Hepatocyte (in vitro differentiated cells): ENCODE measurements around the gene CDH6. TPM values are rescaled to one million over a fixed set of nuclear protein-coding genes. Genes with fewer than 3 reads are reported as not detected.

ENCODE experiments used
- DNase-seq: peaks from one replicate; pipeline ENCODE4 v3.0.0-alpha.2; 2016; ENCODE audit warnings: low spot score
- H2AFZ ChIP-seq: fragments of 200-600 bp; sonication (generic); 2 replicates; pipeline ENCODE4 v1.6.0; 2016; ENCODE audit warnings: antibody characterized with exemption, mild to moderate bottlenecking
- H3K27ac ChIP-seq: fragments of 200-600 bp; sonication (generic); 2 replicates; pipeline ENCODE4 v1.5.1; 2016; ENCODE audit warnings: mild to moderate bottlenecking
- H3K27me3 ChIP-seq: fragments of 200-600 bp; sonication (generic); 2 replicates; pipeline ENCODE4 v1.6.1; 2016
- H3K36me3 ChIP-seq: fragments of 200-600 bp; sonication (generic); replicated peaks from 2 replicates; pipeline ENCODE4 v1.5.1; 2016; ENCODE audit warnings: low read depth; ENCODE audit not compliant: insufficient read depth
- H3K4me1 ChIP-seq: fragments of 200-600 bp; sonication (generic); 2 replicates; pipeline ENCODE4 v1.5.1; 2016; ENCODE audit warnings: mild to moderate bottlenecking, moderate library complexity; ENCODE audit not compliant: insufficient read depth
- H3K4me2 ChIP-seq: fragments of 200-600 bp; sonication (generic); 2 replicates; pipeline ENCODE4 v1.6.0; 2016
- H3K4me3 ChIP-seq: fragments of 200-600 bp; sonication (generic); 2 replicates; pipeline ENCODE4 v1.5.1; 2016; ENCODE audit warnings: mild to moderate bottlenecking
- H3K79me2 ChIP-seq: fragments of 200-600 bp; sonication (generic); 2 replicates; pipeline ENCODE4 v1.6.0; 2017; ENCODE audit warnings: mild to moderate bottlenecking
- H3K9me2 ChIP-seq: fragments of 200-600 bp; sonication (generic); replicated peaks from 2 replicates; pipeline ENCODE4 v1.6.0; 2017; ENCODE audit warnings: mild to moderate bottlenecking; ENCODE audit not compliant: insufficient read depth
- H3K9me3 ChIP-seq: fragments of 200-600 bp; sonication (generic); 2 replicates; pipeline ENCODE4 v1.5.1; 2016; ENCODE audit warnings: low read depth, mild to moderate bottlenecking
- H4K20me1 ChIP-seq: fragments of 200-600 bp; sonication (generic); 2 replicates; pipeline ENCODE4 v1.6.0; 2016; ENCODE audit warnings: mild to moderate bottlenecking; ENCODE audit not compliant: insufficient read depth, poor library complexity, severe bottlenecking
- CTCF ChIP-seq: fragments of 200-600 bp; sonication (generic); IDR thresholded peaks from 2 replicates; pipeline ENCODE4 v1.5.1; 2016; ENCODE audit warnings: antibody characterized with exemption, mild to moderate bottlenecking; ENCODE audit not compliant: poor library complexity
- EZH2 ChIP-seq: fragments of 200-600 bp; sonication (generic); IDR thresholded peaks from 2 replicates; pipeline ENCODE4 v1.6.1; 2016; ENCODE audit warnings: antibody characterized with exemption, mild to moderate bottlenecking, borderline replicate concordance
- EZH2phosphoT487 ChIP-seq: fragments of 200-600 bp; sonication (generic); IDR thresholded peaks from one replicate; pipeline ENCODE4 v1.6.1; 2018; ENCODE audit warnings: antibody characterized with exemption, mild to moderate bottlenecking, low read depth, moderate library complexity; ENCODE audit not compliant: unreplicated experiment, severe bottlenecking
- WGBS: methylation state at CpG from one replicate; pipeline ENCODE4 v1.1.6; 2016; ENCODE audit warnings: low lambda C conversion rate; ENCODE audit errors: missing lambda C conversion rate; 5-methylcytosine and 5-hydroxymethylcytosine counted together
- polyA plus RNA-seq: library from polyadenylated mRNA; unstranded; fragments of >200 nt; fragmentation: Nextera tagmentation; extraction: Ambion mirVana; gene quantifications from 2 replicates; pipeline ENCODE4 v1.2.1, GENCODE V29; 2016
- total RNA-seq: library from RNA; depleted of rRNA; stranded (reverse); fragments of >200 nt; gene quantifications from 2 replicates; pipeline ENCODE4 v1.2.3, GENCODE V29; 2014

Gene CDH6
- total and polyA plus RNA-seq, 2 experiments from 2014 or later = 11.6 to 36.9 TPM

DNA sequence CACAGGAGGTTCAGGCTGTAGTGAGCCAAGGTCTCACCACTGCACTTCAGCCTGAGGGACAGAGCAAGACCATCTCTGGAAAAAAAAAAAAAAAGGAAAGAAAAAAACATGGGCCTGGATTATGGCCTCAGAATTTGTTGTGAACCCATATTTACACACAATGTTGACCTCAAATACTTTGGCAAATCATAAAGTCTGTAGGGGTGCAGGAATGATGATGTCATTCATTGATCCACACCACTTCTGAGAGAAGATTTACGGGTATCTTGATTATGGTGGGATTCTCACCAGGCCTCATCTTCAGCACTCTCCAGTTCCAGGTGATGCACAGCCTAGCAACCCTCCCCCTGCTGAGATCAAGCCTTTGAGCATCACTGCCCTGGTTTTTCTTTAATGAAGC lies 156.9 kb downstream of the CDH6 start:
- H3K4me2 ChIP-seq = no peak overlapping the region
- H3K4me3 ChIP-seq = no peak overlapping the region
- H3K27ac ChIP-seq = no peak overlapping the region
- H3K36me3 ChIP-seq = no peaks in the 10 kb centered on the region
- H3K79me2 ChIP-seq = no peaks in the 10 kb centered on the region
- no peaks in the 10 kb centered on the region for H3K27me3 ChIP-seq
- no peaks in the 10 kb centered on the region for H4K20me1 ChIP-seq
- 93% methylated on average over 1 of the region's 1 CpG for WGBS
- DNase-seq = no peak
- H3K9me2 ChIP-seq = no peaks in the 10 kb centered on the region
- no peaks in the 10 kb centered on the region for H3K4me1 ChIP-seq
- TF ChIP-seq EZH2 (no peak), EZH2phosphoT487 (no peak), CTCF (no peak)
- H2AFZ ChIP-seq = no peak overlapping the region
- H3K9me3 ChIP-seq = no peaks in the 10 kb centered on the region

DNA sequence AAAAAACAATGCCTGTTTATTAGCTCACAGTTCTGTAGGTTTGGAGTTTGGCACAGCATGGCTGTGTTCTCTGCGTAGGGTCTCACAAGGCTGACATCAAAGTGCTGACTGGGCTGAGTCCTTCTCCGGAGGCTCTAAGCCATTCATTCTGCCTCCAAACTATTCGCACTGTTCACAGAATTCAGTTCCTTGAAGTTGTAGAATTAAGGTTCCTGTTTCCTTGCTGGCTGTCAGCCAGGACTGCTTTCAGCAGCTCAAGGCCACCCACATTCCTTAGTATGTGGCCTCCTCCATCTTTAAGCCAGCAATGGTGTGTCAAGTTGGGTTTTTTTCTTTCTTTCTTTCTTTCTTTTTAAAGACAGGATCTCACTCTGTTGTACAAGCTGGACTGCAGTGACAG lies 161.9 kb downstream of the CDH6 start:
- Histone ChIP-seq H4K20me1 (no peaks in the 10 kb centered on the region), H3K4me3 (no peak overlapping the region), H3K27me3 (no peaks in the 10 kb centered on the region), H3K4me1 (no peaks in the 10 kb centered on the region), H3K9me3 (no peaks in the 10 kb centered on the region), H3K79me2 (no peaks in the 10 kb centered on the region), H2AFZ (no peak overlapping the region), H3K36me3 (no peaks in the 10 kb centered on the region), H3K4me2 (no peak overlapping the region), H3K9me2 (no peaks in the 10 kb centered on the region), H3K27ac (no peak overlapping the region)
- no peak for DNase-seq
- WGBS = 60% methylated on average over 3 of the region's 3 CpGs
- TF ChIP-seq EZH2phosphoT487 (no peak), CTCF (no peak), EZH2 (no peak)

- no peak for DNase-seq
- Histone ChIP-seq H3K4me1 (no peaks in the 10 kb centered on the region), H3K27ac (no peak overlapping the region), H3K9me3 (no peaks in the 10 kb centered on the region), H4K20me1 (no peaks in the 10 kb centered on the region), H3K4me3 (no peak overlapping the region), H3K79me2 (no peaks in the 10 kb centered on the region), H3K27me3 (no peaks in the 10 kb centered on the region), H3K9me2 (no peaks in the 10 kb centered on the region), H3K36me3 (no peaks in the 10 kb centered on the region), H3K4me2 (no peak overlapping the region), H2AFZ (no peak overlapping the region)
- 88% methylated on average over 11 of the region's 11 CpGs for WGBS
- TF ChIP-seq EZH2phosphoT487 (no peak), EZH2 (no peak), CTCF (no peak)
These were observed 163.6 kb downstream of the CDH6 start for GRCh38 chr5:31357038-31357437.

GRCh38 chr5:31359839-31360238 lies 166.4 kb downstream of the CDH6 start:
- Histone ChIP-seq H2AFZ (no peak overlapping the region), H3K4me2 (no peak overlapping the region), H3K9me2 (no peaks in the 10 kb centered on the region), H3K4me1 (no peaks in the 10 kb centered on the region), H4K20me1 (no peaks in the 10 kb centered on the region), H3K9me3 (no peaks in the 10 kb centered on the region), H3K27me3 (no peaks in the 10 kb centered on the region), H3K4me3 (no peak overlapping the region), H3K36me3 (no peaks in the 10 kb centered on the region), H3K27ac (no peak overlapping the region), H3K79me2 (no peaks in the 10 kb centered on the region)
- DNase-seq = no peak
- TF ChIP-seq CTCF (no peak), EZH2 (no peak), EZH2phosphoT487 (no peak)
- 76% methylated on average over 3 of the region's 3 CpGs for WGBS
